ENCODE measurements around the gene ITIH3. TPM values are rescaled to one million over a fixed set of nuclear protein-coding genes. Genes with fewer than 3 reads are reported as not detected.

ITIH3 gene
- total RNA-seq, 1 experiment from 2014 or later = not detected

GRCh38 chr3:52771702-52772101 is 22.9 kb upstream of the ITIH3 start:
- Mint-ChIP-seq H3K36me3 (ENCODE audit: insufficient read depth, unreplicated experiment) (peaks cover 27% of the 10 kb centered on the region), H3K27me3 (ENCODE audit: insufficient read depth, unreplicated experiment) (no peaks in the 10 kb centered on the region), H3K27ac (ENCODE audit: low read depth, unreplicated experiment) (peak overlapping the region; percentile 80), H3K4me3 (ENCODE audit: unreplicated experiment) (peak overlapping the region; percentile 77), H3K4me1 (ENCODE audit: insufficient read depth, unreplicated experiment) (peaks cover 24% of the 10 kb centered on the region), H3K9me3 (ENCODE audit: unreplicated experiment) (no peaks in the 10 kb centered on the region)
- intact Hi-C loops (cut with micrococcal nuclease) = no loop called here
- ChIA-PET POLR2A (interaction anchor here (0.6 to 1.9 kb wide), 7 partner anchors 49 to 971 kb away, joined by 3 to 9 read pairs (median 5); partner anchors contain the start of genes GLT8D1, SFMBT1, SPCS1 and UQCC5), CTCF (interaction anchor here (0.6 kb wide), 1 partner anchor 8 kb away, joined by 3 read pairs; no protein-coding TSS in a partner anchor)
- TF ChIP-seq, protein P1, sequence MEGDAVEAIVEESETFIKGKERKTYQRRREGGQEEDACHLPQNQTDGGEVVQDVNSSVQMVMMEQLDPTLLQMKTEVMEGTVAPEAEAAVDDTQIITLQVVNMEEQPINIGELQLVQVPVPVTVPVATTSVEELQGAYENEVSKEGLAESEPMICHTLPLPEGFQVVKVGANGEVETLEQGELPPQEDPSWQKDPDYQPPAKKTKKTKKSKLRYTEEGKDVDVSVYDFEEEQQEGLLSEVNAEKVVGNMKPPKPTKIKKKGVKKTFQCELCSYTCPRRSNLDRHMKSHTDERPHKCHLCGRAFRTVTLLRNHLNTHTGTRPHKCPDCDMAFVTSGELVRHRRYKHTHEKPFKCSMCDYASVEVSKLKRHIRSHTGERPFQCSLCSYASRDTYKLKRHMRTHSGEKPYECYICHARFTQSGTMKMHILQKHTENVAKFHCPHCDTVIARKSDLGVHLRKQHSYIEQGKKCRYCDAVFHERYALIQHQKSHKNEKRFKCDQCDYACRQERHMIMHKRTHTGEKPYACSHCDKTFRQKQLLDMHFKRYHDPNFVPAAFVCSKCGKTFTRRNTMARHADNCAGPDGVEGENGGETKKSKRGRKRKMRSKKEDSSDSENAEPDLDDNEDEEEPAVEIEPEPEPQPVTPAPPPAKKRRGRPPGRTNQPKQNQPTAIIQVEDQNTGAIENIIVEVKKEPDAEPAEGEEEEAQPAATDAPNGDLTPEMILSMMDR (IDR thresholded peaks at IDR 0.05; ENCODE audit: unreplicated experiment) = no peak
- no TSS peak for BruUV-seq (replicated peaks)
- no peak for DNase-seq (ENCODE audit: unreplicated experiment)

- CTCF ChIA-PET = interaction anchor here (0.6 to 1.0 kb wide), 3 partner anchors 21 to 397 kb away, joined by 3 to 4 read pairs (median 4); no protein-coding TSS in a partner anchor
- H3K27me3 Mint-ChIP-seq (ENCODE audit: insufficient read depth, unreplicated experiment) = no peaks in the 10 kb centered on the region
- intact Hi-C loops (cut with micrococcal nuclease) = no loop called here
Observed at GRCh38 chr3:52773361-52774065, 21.1 kb upstream of the ITIH3 start.

GRCh38 chr3:52774066-52774713 is 20.4 kb upstream of the ITIH3 start:
- Mint-ChIP-seq H3K4me1 (ENCODE audit: insufficient read depth, unreplicated experiment) (peaks cover 23% of the 10 kb centered on the region), H3K27ac (ENCODE audit: low read depth, unreplicated experiment) (no peak overlapping the region), H3K27me3 (ENCODE audit: insufficient read depth, unreplicated experiment) (no peaks in the 10 kb centered on the region), H3K4me3 (ENCODE audit: unreplicated experiment) (no peak overlapping the region), H3K9me3 (ENCODE audit: unreplicated experiment) (no peaks in the 10 kb centered on the region), H3K36me3 (ENCODE audit: insufficient read depth, unreplicated experiment) (peaks cover 6% of the 10 kb centered on the region)
- ChIA-PET CTCF (interaction anchor here (0.6 kb wide), 2 partner anchors 221 to 397 kb away, joined by 3 read pairs; no protein-coding TSS in a partner anchor), POLR2A (interaction anchor here (1.4 kb wide), 1 partner anchor 11 kb away, joined by 3 read pairs; no protein-coding TSS in a partner anchor)
- intact Hi-C loops (cut with micrococcal nuclease) = no loop called here
- no peak for DNase-seq (ENCODE audit: unreplicated experiment)
- BruUV-seq (replicated peaks) = no TSS peak
- TF ChIP-seq, protein P1 (IDR thresholded peaks at IDR 0.05; ENCODE audit: unreplicated experiment) = no peak

More at GRCh38 chr3:52773361-52774065, 21.1 kb upstream of the ITIH3 start:
- BruUV-seq (replicated peaks) = no TSS peak
- Mint-ChIP-seq H3K36me3 (ENCODE audit: insufficient read depth, unreplicated experiment) (peaks cover 9% of the 10 kb centered on the region), H3K27ac (ENCODE audit: low read depth, unreplicated experiment) (no peak overlapping the region), H3K4me3 (ENCODE audit: unreplicated experiment) (no peak overlapping the region), H3K9me3 (ENCODE audit: unreplicated experiment) (no peaks in the 10 kb centered on the region), H3K4me1 (ENCODE audit: insufficient read depth, unreplicated experiment) (peaks cover 24% of the 10 kb centered on the region)
- no peak for DNase-seq (ENCODE audit: unreplicated experiment)
- POLR2A ChIA-PET = no interaction called here
- TF ChIP-seq, protein P1 (IDR thresholded peaks at IDR 0.05; ENCODE audit: unreplicated experiment) = no peak

Measured in MCF 10A (cell line).